ENCODE results near the gene ANOS1.
"Not testable (repeated sequence)": the region's sequence is repeated elsewhere in the genome, so short reads cannot be mapped to it uniquely, and the experiment has no call there.

GRCh38 chrX:8758706-8759105 is 26.8 kb upstream of the ANOS1 start:
- not testable (repeated sequence) for TF ChIP-seq CTCF, EZH2phosphoT487, EZH2 (IDR thresholded peaks at IDR 0.05)

Data from neural progenitor cell (in vitro differentiated cells).